ENCODE data around the gene ARHGAP44. TPM values are rescaled to one million over a fixed set of nuclear protein-coding genes. Genes with fewer than 3 reads are reported as not detected.

The ARHGAP44 gene, protein sequence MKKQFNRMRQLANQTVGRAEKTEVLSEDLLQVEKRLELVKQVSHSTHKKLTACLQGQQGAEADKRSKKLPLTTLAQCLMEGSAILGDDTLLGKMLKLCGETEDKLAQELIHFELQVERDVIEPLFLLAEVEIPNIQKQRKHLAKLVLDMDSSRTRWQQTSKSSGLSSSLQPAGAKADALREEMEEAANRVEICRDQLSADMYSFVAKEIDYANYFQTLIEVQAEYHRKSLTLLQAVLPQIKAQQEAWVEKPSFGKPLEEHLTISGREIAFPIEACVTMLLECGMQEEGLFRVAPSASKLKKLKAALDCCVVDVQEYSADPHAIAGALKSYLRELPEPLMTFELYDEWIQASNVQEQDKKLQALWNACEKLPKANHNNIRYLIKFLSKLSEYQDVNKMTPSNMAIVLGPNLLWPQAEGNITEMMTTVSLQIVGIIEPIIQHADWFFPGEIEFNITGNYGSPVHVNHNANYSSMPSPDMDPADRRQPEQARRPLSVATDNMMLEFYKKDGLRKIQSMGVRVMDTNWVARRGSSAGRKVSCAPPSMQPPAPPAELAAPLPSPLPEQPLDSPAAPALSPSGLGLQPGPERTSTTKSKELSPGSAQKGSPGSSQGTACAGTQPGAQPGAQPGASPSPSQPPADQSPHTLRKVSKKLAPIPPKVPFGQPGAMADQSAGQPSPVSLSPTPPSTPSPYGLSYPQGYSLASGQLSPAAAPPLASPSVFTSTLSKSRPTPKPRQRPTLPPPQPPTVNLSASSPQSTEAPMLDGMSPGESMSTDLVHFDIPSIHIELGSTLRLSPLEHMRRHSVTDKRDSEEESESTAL
- under 1 TPM in 2 of 6 donors, not detected in 4; 0.07 to 0.16 TPM for polyA plus RNA-seq (ENCODE audit: low read depth in 6 of 6)

DNA sequence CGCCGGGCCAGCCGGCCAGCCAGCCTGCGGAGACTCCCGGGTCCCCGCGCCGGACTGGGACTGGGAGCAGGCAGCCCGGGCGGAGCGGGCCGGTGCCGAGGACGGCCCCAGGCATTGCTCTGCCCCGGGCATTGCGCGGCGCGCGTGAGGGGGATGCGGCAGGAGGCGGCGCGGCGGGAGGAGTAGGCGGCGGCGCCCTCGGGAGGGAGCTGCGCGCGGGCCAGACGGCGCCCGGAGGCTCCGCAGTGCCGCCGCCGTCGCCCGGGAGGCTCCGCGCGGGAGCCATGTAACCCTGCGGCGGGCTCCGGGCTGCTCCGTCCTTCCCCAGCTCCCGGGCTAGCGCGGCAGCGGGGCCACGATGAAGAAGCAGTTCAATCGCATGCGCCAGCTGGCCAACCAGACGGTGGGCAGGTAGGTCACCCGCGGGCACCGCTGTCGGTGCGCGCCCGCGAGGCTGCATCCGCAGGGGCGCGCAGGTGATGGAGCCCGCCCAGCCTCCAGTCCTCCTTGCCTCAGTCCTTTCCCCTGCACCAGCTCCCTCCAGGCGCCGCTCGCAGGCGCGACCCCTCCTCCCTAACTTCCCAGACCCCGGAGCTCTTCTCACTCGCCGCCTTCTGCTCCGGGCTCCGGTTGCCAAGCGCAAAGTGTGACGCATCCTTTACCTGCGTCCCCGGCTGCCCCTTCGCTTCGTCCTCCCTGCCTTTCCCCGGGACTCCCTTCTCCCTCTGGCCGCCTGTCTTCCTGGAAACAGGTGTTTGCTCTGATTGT lies at the start of gene ARHGAP44:
TSS of gene ARHGAP44 (plus strand) at position 18 of the 768 bp plus-strand sequence. CDS start at position 359, 341 bp downstream.
- Mint-ChIP-seq H3K27ac (peak within 1 kb of the TSS in 1 of 6 donors; percentile 63), H3K36me3 (peaks cover 0 to 6% of the 10 kb centered on the region in 2 donors), H3K9me3 (peaks cover 0 to 7% (median 0%) of the 10 kb centered on the region in 7 donors), H3K4me3 (peak within 1 kb of the TSS; percentile 74 to 91 (median 84)), H3K4me1 (peaks cover 7 to 10% (median 8%) of the 10 kb centered on the region in 3 donors), H3K27me3 (peaks cover 41 to 53% (median 48%) of the 10 kb centered on the region in 3 donors)
- ATAC-seq (ENCODE audit: low read depth in 2 of 2) (peak; percentile 43 to 50), DNase-seq (no peak)

DNA sequence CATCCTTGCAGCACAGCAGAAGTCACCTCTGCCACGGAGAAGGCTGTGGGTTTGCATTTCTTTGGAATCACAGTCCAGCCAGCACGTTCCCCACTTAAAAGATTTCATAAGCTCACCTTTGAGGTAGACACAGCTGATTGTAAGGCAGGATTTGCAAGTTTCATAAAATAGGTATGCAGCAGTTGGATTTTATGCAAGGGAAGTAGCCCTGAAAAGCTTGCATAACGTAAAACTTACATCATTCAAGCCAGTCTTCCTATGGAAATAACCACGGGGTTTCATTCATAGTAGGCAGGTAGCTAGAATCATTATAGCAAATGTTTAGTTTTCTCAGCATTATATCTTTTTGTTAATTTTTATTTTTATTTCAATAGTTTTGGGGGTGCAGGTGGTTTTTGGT lies 49.8 kb upstream of the ARHGAP44 start:
- H3K27ac Mint-ChIP-seq = no peak overlapping the region
- H3K4me1 Mint-ChIP-seq = no peaks in the 10 kb centered on the region
- H3K9me3 Mint-ChIP-seq = peaks cover 0 to 5% (median 0%) of the 10 kb centered on the region in 7 donors
- DNase-seq (no peak), ATAC-seq (ENCODE audit: low read depth in 2 of 2) (no peak)
- H3K27me3 Mint-ChIP-seq = no peaks in the 10 kb centered on the region
- no peaks in the 10 kb centered on the region for H3K36me3 Mint-ChIP-seq
- no peak overlapping the region for H3K4me3 Mint-ChIP-seq

DNA sequence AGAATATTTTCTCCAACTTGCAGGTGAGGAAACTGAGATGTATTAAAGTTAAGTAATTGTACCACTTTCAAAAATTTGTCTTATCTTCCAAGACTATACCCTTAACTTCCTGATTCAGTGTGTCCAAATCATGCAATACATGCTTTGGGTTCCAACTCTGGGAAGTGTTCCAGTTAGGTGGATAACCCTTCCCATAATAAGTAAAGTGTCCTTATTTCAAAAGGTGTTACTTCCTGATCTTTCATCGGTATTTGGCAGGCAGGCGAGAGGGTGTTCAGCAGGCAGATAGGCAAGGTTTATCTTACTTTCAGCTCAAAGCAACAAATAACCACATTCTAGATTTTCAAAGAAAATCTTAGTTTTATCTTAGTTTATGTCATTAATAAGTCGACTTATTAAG lies 46.3 kb upstream of the ARHGAP44 start:
- no peaks in the 10 kb centered on the region for H3K36me3 Mint-ChIP-seq
- H3K27ac Mint-ChIP-seq = no peak overlapping the region
- peaks cover 6 to 23% (median 18%) of the 10 kb centered on the region in 3 donors for H3K27me3 Mint-ChIP-seq
- ATAC-seq (ENCODE audit: low read depth in 2 of 2) (no peak), DNase-seq (no peak)
- peaks cover 0 to 8% (median 3%) of the 10 kb centered on the region in 7 donors for H3K9me3 Mint-ChIP-seq
- H3K4me1 Mint-ChIP-seq = no peaks in the 10 kb centered on the region
- H3K4me3 Mint-ChIP-seq = no peak overlapping the region

DNA sequence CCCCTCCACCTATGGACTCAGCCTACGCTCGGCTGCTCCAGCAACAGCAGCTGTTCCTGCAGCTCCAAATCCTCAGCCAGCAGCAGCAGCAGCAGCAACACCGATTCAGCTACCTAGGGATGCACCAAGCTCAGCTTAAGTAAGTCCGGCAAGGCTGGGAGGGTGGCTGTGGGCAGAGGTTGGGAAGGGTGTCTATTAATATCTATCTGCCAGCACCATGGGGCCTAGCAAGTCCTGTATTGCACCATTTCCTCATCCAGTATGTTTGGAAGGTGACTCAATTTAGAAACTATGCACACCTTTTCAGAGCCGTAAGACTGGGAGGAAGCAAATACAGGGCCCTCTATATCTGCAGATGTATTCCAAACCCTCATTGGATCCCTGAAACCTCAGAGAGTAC lies 45.0 kb upstream of the ARHGAP44 start:
- no peak for ATAC-seq (ENCODE audit: low read depth in 2 of 2)

DNA sequence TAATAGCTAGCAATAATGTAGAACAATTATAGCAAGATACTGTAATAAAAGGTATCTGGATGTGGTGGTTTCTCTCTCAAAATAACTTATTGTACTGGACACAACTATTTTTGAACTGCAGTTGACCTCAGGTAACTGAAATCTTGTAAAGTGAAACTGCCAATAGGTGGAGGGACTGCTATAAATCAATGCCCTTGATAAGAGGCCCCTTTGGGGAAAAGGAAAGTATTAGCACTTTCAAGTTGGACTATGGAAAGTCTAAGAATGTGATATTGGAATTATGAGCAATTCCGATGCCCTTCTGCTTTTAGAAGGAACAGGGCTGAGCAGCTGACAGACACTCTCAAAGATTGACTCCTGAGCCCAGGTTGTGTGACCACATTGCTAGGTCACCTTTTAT lies 44.5 kb upstream of the ARHGAP44 start:
- Mint-ChIP-seq H3K4me1 (no peaks in the 10 kb centered on the region), H3K4me3 (no peak overlapping the region), H3K36me3 (no peaks in the 10 kb centered on the region), H3K9me3 (peaks cover 0 to 8% (median 3%) of the 10 kb centered on the region in 7 donors), H3K27me3 (peaks cover 6 to 23% (median 18%) of the 10 kb centered on the region in 3 donors), H3K27ac (no peak overlapping the region)
- ATAC-seq (ENCODE audit: low read depth in 2 of 2) (no peak), DNase-seq (no peak)

More for the DNA sequence above, 45.0 kb upstream of the ARHGAP44 start:
- Mint-ChIP-seq H3K27me3 (peaks cover 6 to 23% (median 18%) of the 10 kb centered on the region in 3 donors), H3K4me3 (no peak overlapping the region), H3K36me3 (no peaks in the 10 kb centered on the region), H3K9me3 (peaks cover 0 to 8% (median 3%) of the 10 kb centered on the region in 7 donors), H3K27ac (no peak overlapping the region), H3K4me1 (no peaks in the 10 kb centered on the region)
- DNase-seq = no peak

DNA sequence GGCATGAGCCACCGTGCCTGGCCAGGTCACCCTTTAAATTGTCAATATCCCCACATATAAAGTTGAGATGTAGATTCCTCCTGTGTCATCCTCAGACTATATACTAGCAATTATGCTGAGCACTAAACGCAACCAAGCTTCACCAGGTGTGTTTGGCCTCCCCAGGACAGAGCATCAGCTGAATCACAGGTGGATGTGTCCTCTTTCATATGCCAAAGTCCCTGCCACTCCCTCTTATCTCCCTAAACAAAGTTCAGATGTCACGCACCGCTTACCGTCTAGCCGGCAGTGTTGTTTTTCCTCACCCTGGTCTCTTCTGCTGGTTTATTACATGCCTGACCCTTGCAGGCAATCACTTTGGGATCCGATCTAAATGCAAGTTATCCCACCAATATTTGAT lies 43.8 kb upstream of the ARHGAP44 start:
- Mint-ChIP-seq H3K36me3 (no peaks in the 10 kb centered on the region), H3K9me3 (peaks cover 0 to 8% (median 3%) of the 10 kb centered on the region in 7 donors), H3K27ac (no peak overlapping the region), H3K4me1 (no peaks in the 10 kb centered on the region), H3K4me3 (no peak overlapping the region), H3K27me3 (peaks cover 6 to 23% (median 18%) of the 10 kb centered on the region in 3 donors)
- no peak for ATAC-seq (ENCODE audit: low read depth in 2 of 2)
- no peak for DNase-seq

DNA sequence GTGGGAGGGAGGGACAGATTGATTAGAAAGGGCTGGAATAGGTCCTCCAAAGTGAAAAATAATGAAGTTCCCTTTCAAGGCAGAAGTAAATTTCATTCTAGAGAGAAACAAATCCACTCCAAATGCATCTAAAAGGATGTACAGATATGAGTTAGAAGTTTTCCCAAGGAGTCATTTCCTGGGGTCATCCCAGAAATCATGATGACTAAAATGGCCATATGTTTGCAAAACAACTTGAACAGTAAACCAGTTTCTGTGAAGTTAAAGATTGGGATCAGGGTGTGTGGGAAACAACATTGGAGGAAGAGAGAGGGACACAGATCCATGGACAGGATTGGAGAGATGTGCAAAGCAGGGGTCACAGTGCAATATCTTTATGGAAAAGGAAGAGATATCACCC lies 32.5 kb upstream of the ARHGAP44 start:
- Mint-ChIP-seq H3K4me3 (no peak overlapping the region), H3K27me3 (peaks cover 0 to 12% (median 0%) of the 10 kb centered on the region in 3 donors), H3K4me1 (no peaks in the 10 kb centered on the region), H3K36me3 (no peaks in the 10 kb centered on the region), H3K9me3 (peaks cover 0 to 5% (median 0%) of the 10 kb centered on the region in 7 donors), H3K27ac (no peak overlapping the region)
- DNase-seq (no peak), ATAC-seq (ENCODE audit: low read depth in 2 of 2) (no peak)

DNA sequence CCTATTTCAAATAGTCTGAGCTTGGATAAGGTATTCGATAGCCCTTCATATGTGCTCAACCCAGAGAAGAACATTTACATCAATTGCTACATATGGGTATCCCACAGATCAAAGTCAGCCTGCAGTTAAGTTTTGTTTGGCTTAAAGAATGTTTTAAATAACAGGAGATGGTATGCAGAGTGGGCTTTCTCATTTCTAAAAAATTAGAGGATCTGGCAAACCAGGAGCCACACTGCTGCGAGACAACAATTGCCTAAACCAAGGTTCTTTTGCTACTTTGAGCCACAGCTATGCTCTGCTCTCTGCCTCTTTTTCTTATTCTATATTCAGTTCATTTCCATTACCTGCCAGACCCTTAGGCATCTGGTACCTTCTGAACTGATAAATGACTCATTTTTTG lies 30.2 kb upstream of the ARHGAP44 start:
- H3K4me1 Mint-ChIP-seq = no peaks in the 10 kb centered on the region
- peaks cover 0 to 11% (median 1%) of the 10 kb centered on the region in 7 donors for H3K9me3 Mint-ChIP-seq

DNA sequence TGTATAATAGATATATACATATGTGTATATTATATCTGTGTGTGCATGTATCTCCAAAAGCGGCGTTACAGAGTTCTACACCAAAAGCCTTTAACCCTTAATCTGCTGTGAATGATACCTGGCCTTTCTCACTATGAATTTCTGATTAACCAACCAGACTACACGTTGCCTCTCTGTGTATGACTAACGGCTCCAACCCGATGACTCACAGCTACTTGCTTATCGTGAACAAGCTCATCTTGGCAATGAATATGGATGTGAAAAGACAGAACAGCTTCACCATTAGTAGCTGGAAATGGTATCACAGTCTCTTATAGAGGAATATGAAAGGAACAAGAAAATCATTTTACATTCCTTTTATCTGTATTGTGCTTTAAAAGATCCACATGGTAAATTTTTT lies 23.8 kb upstream of the ARHGAP44 start:
- DNase-seq (no peak), ATAC-seq (ENCODE audit: low read depth in 2 of 2) (no peak)
- Mint-ChIP-seq H3K4me1 (no peaks in the 10 kb centered on the region), H3K27ac (no peak overlapping the region), H3K27me3 (peaks cover 5 to 11% (median 7%) of the 10 kb centered on the region in 3 donors), H3K36me3 (no peaks in the 10 kb centered on the region), H3K4me3 (no peak overlapping the region), H3K9me3 (peaks cover 0 to 11% (median 1%) of the 10 kb centered on the region in 7 donors)

More for the DNA sequence above, 30.2 kb upstream of the ARHGAP44 start:
- Mint-ChIP-seq H3K27ac (no peak overlapping the region), H3K27me3 (peaks cover 0 to 12% (median 5%) of the 10 kb centered on the region in 3 donors), H3K36me3 (no peaks in the 10 kb centered on the region), H3K4me3 (no peak overlapping the region)
- ATAC-seq (ENCODE audit: low read depth in 2 of 2) (no peak), DNase-seq (no peak)

DNA sequence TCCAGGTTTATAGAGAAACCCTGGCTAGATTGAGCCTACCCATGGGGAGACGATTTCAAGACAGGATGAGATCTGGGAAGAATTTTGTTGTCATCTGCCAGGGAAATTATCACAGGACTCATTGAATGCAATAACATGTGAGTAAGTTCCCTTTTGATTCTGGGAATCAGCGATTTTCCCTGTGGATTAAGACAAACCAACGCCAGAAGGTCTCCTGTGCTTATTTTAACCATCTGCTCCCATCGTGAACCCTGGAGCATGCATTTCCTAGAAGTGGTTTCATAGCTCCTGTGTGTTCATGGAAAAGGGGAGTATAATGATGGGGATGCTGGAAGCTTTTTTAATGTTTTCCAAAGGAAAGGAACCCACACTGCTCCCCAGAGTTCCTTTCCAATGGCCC lies 21.0 kb upstream of the ARHGAP44 start:
- Mint-ChIP-seq H3K27me3 (peaks cover 0 to 7% (median 7%) of the 10 kb centered on the region in 3 donors), H3K4me3 (no peak overlapping the region), H3K36me3 (no peaks in the 10 kb centered on the region), H3K4me1 (no peaks in the 10 kb centered on the region), H3K27ac (peak overlapping the region in 1 of 6 donors; percentile 50), H3K9me3 (peaks cover 0 to 4% (median 0%) of the 10 kb centered on the region in 7 donors)
- no peak for ATAC-seq (ENCODE audit: low read depth in 2 of 2)
- no peak for DNase-seq

DNA sequence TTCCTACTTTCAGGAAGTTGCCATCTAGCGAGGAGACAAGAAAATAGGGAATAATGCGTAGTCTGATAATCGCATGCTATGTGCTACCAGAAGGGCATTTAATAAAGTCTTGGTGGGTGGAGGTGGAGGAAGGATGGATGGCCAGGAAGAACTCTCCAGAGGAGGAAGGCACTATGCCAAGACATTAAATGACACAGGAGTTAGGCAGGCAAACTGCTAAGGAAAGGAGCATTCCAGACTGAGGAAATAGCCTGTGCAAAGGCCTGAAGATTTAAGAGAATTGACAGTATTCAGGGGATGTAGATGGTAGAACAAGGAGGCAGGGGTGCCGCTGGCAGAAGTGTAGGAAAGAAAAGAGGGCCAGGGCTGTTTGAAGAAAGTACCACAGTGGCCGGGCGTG lies 19.3 kb upstream of the ARHGAP44 start:
- H3K27me3 Mint-ChIP-seq = peaks cover 0 to 7% (median 7%) of the 10 kb centered on the region in 3 donors
- H3K27ac Mint-ChIP-seq = no peak overlapping the region
- no peaks in the 10 kb centered on the region for H3K4me1 Mint-ChIP-seq
- H3K36me3 Mint-ChIP-seq = no peaks in the 10 kb centered on the region
- no peak for DNase-seq
- no peak for ATAC-seq (ENCODE audit: low read depth in 2 of 2)
- H3K4me3 Mint-ChIP-seq = no peak overlapping the region
- peaks cover 0 to 4% (median 0%) of the 10 kb centered on the region in 7 donors for H3K9me3 Mint-ChIP-seq

DNA sequence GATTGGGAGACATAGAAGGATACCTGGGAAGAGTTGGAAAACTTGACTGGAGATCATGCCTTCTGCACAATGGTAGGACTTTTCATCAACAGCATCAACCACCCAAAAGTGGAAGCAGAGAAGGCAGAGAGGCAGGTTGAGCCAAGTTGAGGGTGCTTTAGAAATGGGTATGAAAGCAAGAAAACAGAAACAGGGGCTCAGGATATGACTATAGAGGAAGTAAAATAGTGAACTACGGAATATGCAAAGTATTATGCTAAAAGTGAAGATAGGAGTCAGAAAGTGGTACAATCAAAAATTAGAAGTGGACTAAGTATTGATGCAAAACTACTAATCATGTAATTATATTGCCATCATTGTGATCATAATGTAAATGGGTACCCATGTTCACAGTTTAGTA lies 16.1 kb upstream of the ARHGAP44 start:
- H3K9me3 Mint-ChIP-seq = peaks cover 0 to 4% (median 0%) of the 10 kb centered on the region in 7 donors
- H3K36me3 Mint-ChIP-seq = no peaks in the 10 kb centered on the region
- ATAC-seq (ENCODE audit: low read depth in 2 of 2) = no peak
- H3K4me3 Mint-ChIP-seq = no peak overlapping the region
- DNase-seq = no peak
- H3K27ac Mint-ChIP-seq = no peak overlapping the region
- H3K27me3 Mint-ChIP-seq = peaks cover 0 to 7% (median 6%) of the 10 kb centered on the region in 3 donors
- H3K4me1 Mint-ChIP-seq = no peaks in the 10 kb centered on the region

DNA sequence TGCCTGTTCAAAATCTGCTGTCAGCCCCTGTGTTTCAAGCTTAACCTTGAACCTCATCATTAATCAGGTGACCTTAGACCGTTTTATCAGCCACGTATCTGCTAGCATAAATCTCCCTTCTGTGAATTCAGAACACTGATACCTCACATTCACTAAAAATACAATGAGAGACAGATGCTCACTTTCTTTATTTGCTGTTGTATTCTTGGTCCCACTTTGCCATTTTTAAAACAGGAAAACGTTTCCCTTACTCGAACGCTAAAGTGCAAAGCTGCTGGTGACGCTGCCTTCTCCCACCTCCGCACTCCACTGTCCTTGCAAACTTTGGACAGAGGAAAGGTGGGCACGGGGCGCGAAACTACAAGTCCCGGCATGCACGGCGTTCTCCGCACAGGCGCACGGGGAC lies 220 bp upstream of the ARHGAP44 start:
- H3K4me1 Mint-ChIP-seq = peaks cover 7 to 10% (median 8%) of the 10 kb centered on the region in 3 donors
- peaks cover 0 to 6% of the 10 kb centered on the region in 2 donors for H3K36me3 Mint-ChIP-seq
- H3K27ac Mint-ChIP-seq = no peak overlapping the region
- peaks cover 41 to 53% (median 48%) of the 10 kb centered on the region in 3 donors for H3K27me3 Mint-ChIP-seq
- H3K9me3 Mint-ChIP-seq = peaks cover 0 to 7% (median 0%) of the 10 kb centered on the region in 7 donors
- peak; percentile 23 to 57 for ATAC-seq (ENCODE audit: low read depth in 2 of 2)
- peak overlapping the region; percentile 22 to 91 (median 68) for H3K4me3 Mint-ChIP-seq
- no peak for DNase-seq
